PC-9 (cell line): ENCODE results near the gene LRFN2. TPM values are rescaled to one million over a fixed set of nuclear protein-coding genes. Genes with fewer than 3 reads are reported as not detected.

ENCODE experiments used
- BruUV-seq: library from RNA; stranded (reverse); fragments of 400-500 nt; replicated peaks from 2 replicates; lab custom pipeline; 2021; lab: Mats Ljungman, UMichigan
- CTCF ChIA-PET: fragments of 300-600 bp; sonication (Branson Sonifier 250); formaldehyde crosslinking; loops from one replicate; lab custom pipeline; 2022; ENCODE audit warnings: antibody characterized with exemption; lab: Charles Lee
- POLR2A ChIA-PET: fragments of 300-600 bp; sonication (Branson Sonifier 250); formaldehyde crosslinking; loops from one replicate; lab custom pipeline; 2022; ENCODE audit warnings: antibody characterized with exemption; ENCODE audit not compliant: unreplicated experiment; lab: Charles Lee
- DNase-seq, 2 experiments: peaks; one replicate each; pipeline versions ENCODE4 v3.0.0 to v3.0.0-alpha.2; 2015 to 2022; ENCODE audit warnings: mixed read lengths in 1 of 2
- H2AFZ ChIP-seq: fragments of 200-600 bp; sonication (generic); 2 replicates; pipeline ENCODE4 v1.8.1; 2017; ENCODE audit warnings: antibody characterized with exemption
- H3F3A ChIP-seq: fragments of 200-600 bp; sonication (generic); 2 replicates; pipeline ENCODE4 v1.8.1; 2017; ENCODE audit warnings: antibody characterized with exemption, mild to moderate bottlenecking, low read depth; ENCODE audit not compliant: insufficient read depth
- H3K27ac ChIP-seq: fragments of 200-600 bp; sonication (generic); 2 replicates; pipeline ENCODE4 v1.6.1; 2016; ENCODE audit warnings: mixed run types
- H3K27me3 ChIP-seq: fragments of 200-600 bp; sonication (generic); 2 replicates; pipeline ENCODE4 v1.6.1; 2016; ENCODE audit warnings: low read depth, mixed run types; ENCODE audit not compliant: insufficient read depth
- H3K36me3 ChIP-seq: fragments of 200-600 bp; sonication (generic); 2 replicates; pipeline ENCODE4 v1.6.1; 2016; ENCODE audit warnings: low read depth, mixed run types
- H3K4me1 ChIP-seq: fragments of 200-600 bp; sonication (generic); replicated peaks from 2 replicates; pipeline ENCODE4 v1.6.1; 2016; ENCODE audit warnings: mixed run types; ENCODE audit not compliant: insufficient read depth
- H3K4me2 ChIP-seq: fragments of 200-600 bp; sonication (generic); 2 replicates; pipeline ENCODE4 v1.6.1; 2017; ENCODE audit warnings: mixed run types
- H3K4me3 ChIP-seq: fragments of 200-600 bp; sonication (generic); 2 replicates; pipeline ENCODE4 v1.6.1; 2016; ENCODE audit warnings: mixed run types
- H3K79me2 ChIP-seq: fragments of 200-600 bp; sonication (generic); 2 replicates; pipeline ENCODE4 v1.6.1; 2017; ENCODE audit warnings: low read depth, mixed run types
- H3K9me2 ChIP-seq: fragments of 200-600 bp; sonication (generic); 2 replicates; pipeline ENCODE4 v1.8.1; 2017; ENCODE audit warnings: mild to moderate bottlenecking; ENCODE audit not compliant: insufficient read depth
- H3K9me3 ChIP-seq: fragments of 200-600 bp; sonication (generic); 2 replicates; pipeline ENCODE4 v1.8.1; 2016; ENCODE audit warnings: low read depth; ENCODE audit not compliant: insufficient read depth
- H4K20me1 ChIP-seq: fragments of 200-600 bp; sonication (generic); 2 replicates; pipeline ENCODE4 v1.8.1; 2017; ENCODE audit not compliant: insufficient read depth
- EZH2 ChIP-seq: fragments of 200-600 bp; sonication (generic); IDR thresholded peaks from 2 replicates; pipeline ENCODE4 v1.8.0; 2017; ENCODE audit warnings: antibody characterized with exemption, low read depth
- intact Hi-C: fragments of 100-400 bp; cut with micrococcal nuclease; formaldehyde crosslinking; loops from one replicate; pipeline ENCODE4 v1.10.0; 2022; ENCODE audit not compliant: unreplicated experiment
- total RNA-seq: library from RNA; stranded (reverse); gene quantifications from 2 replicates; pipeline ENCODE4 v1.2.3, GENCODE V29; 2021
- TF ChIP-seq, protein P1 (sequence below): fragments of 200-600 bp; sonication (generic); conservative IDR thresholded peaks from 2 replicates; pipeline ENCODE4 v1.6.1; 2017; ENCODE audit warnings: mixed run types, antibody characterized with exemption, mild to moderate bottlenecking, moderate library complexity

The LRFN2 gene
- total RNA-seq, 1 experiment from 2014 or later, result not detected

DNA sequence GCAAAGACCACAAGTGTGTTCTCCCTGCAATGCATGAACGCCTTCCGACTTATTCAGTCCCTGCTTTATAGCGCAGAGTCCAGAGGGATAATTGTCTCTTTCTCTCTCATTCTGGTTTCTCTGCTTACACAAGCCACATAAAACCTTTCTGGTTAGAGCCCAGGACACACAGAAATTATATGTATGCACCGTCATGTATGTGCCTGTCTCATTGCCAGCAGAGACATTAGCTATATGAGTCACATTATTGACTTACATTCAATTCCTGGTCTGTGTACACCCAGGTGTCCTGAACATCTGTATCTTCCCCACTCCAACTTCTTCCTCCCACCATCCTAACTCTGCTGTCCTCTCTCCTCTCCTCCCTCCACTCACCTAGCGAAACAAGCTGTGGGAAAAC, 44.0 kb downstream of the LRFN2 start:
- no peak overlapping the region for H3K4me3 ChIP-seq
- no peak for DNase-seq
- no peak overlapping the region for H2AFZ ChIP-seq
- no peaks in the 10 kb centered on the region for H3K9me3 ChIP-seq
- no peaks in the 10 kb centered on the region for H3K9me2 ChIP-seq
- H4K20me1 ChIP-seq, result no peaks in the 10 kb centered on the region
- POLR2A ChIA-PET, result no interaction called here
- CTCF ChIA-PET, result no interaction called here
- H3K4me1 ChIP-seq, result no peaks in the 10 kb centered on the region
- H3K4me2 ChIP-seq, result no peak overlapping the region
- H3K27me3 ChIP-seq, result peaks cover 86% of the 10 kb centered on the region
- no peak overlapping the region for H3K27ac ChIP-seq
- H3K79me2 ChIP-seq, result no peaks in the 10 kb centered on the region
- intact Hi-C loops, result no loop called here
- TF ChIP-seq EZH2, result no peak
- TF ChIP-seq, protein P1, sequence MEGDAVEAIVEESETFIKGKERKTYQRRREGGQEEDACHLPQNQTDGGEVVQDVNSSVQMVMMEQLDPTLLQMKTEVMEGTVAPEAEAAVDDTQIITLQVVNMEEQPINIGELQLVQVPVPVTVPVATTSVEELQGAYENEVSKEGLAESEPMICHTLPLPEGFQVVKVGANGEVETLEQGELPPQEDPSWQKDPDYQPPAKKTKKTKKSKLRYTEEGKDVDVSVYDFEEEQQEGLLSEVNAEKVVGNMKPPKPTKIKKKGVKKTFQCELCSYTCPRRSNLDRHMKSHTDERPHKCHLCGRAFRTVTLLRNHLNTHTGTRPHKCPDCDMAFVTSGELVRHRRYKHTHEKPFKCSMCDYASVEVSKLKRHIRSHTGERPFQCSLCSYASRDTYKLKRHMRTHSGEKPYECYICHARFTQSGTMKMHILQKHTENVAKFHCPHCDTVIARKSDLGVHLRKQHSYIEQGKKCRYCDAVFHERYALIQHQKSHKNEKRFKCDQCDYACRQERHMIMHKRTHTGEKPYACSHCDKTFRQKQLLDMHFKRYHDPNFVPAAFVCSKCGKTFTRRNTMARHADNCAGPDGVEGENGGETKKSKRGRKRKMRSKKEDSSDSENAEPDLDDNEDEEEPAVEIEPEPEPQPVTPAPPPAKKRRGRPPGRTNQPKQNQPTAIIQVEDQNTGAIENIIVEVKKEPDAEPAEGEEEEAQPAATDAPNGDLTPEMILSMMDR, result no peak
- no peaks in the 10 kb centered on the region for H3K36me3 ChIP-seq
- no peaks in the 10 kb centered on the region for H3F3A ChIP-seq
- BruUV-seq, result no TSS peak

GRCh38 chr6:40542175-40542764, 44.9 kb downstream of the LRFN2 start:
- intact Hi-C loops, result no loop called here
- POLR2A ChIA-PET, result no interaction called here
- H3K36me3 ChIP-seq, result no peaks in the 10 kb centered on the region
- H3K4me2 ChIP-seq, result no peak overlapping the region
- H3F3A ChIP-seq, result no peaks in the 10 kb centered on the region
- no peak overlapping the region for H3K4me3 ChIP-seq
- H3K27ac ChIP-seq, result no peak overlapping the region
- no peaks in the 10 kb centered on the region for H3K4me1 ChIP-seq
- no TSS peak for BruUV-seq
- CTCF ChIA-PET, result no interaction called here
- no peaks in the 10 kb centered on the region for H3K9me2 ChIP-seq
- H2AFZ ChIP-seq, result no peak overlapping the region
- peaks cover 89% of the 10 kb centered on the region for H3K27me3 ChIP-seq
- TF ChIP-seq, protein P1, result no peak
- H3K79me2 ChIP-seq, result no peaks in the 10 kb centered on the region
- H4K20me1 ChIP-seq, result no peaks in the 10 kb centered on the region
- DNase-seq, result no peak
- H3K9me3 ChIP-seq, result no peaks in the 10 kb centered on the region

DNA sequence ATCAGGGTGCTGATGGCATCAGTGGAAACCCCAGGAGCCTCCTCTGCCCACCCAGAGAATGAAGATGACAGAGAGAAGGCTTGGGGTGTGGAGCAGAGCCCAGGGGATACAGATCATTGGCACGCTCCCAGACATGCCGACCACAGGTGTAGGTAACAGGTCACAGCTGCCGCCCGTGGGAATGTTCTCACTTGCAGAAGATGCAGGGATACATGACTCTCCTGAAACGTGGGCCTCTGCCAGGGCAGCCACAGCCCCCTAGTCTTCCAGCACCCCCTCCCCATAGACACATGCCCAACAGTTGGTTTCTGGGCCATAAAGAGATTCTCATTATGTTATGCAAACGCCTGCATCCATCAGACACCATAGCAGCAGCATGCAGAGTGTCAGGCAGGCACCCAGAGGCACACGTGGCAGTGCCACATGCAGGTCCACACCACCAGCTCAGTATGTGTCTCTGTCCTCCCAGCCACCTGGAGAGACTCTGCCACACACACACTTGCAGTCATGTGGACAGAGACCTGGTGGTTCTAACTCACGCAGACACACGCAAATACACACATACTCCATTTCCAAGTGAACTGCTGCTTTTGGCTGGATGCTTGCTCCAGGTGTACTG, 45.5 kb downstream of the LRFN2 start:
- intact Hi-C loops, result no loop called here
- Histone ChIP-seq H3K79me2 (no peaks in the 10 kb centered on the region), H4K20me1 (no peaks in the 10 kb centered on the region), H3K4me1 (no peaks in the 10 kb centered on the region), H3K27ac (no peak overlapping the region), H3K36me3 (no peaks in the 10 kb centered on the region), H2AFZ (no peak overlapping the region), H3K27me3 (peaks cover 91% of the 10 kb centered on the region), H3K9me2 (no peaks in the 10 kb centered on the region), H3K9me3 (no peaks in the 10 kb centered on the region), H3K4me2 (no peak overlapping the region), H3F3A (no peaks in the 10 kb centered on the region), H3K4me3 (no peak overlapping the region)
- TF ChIP-seq, protein P1, result no peak
- TF ChIP-seq EZH2, result no peak
- ChIA-PET POLR2A (no interaction called here), CTCF (no interaction called here)
- BruUV-seq, result no TSS peak
- DNase-seq, result no peak
